Stimulated activated effector memory CD8-positive, alpha-beta T cell treated with anti-CD3 and anti-CD28 coated beads, Interleukin-12 subunit alpha, Interleukin-12 subunit beta, amount 100 ng/mL, for 72 hours (primary cell): ENCODE results near the gene SDK2.

ENCODE experiments used
- ATAC-seq: fragments of 150-1000 bp; cut with Tn5 transposase; 2 replicates; pipeline ENCODE4 v1.10.0; 2021
- DNase-seq, 2 donors: peaks; one replicate each; pipeline ENCODE4 v3.0.0; 2021 to 2022; ENCODE audit warnings: low spot score in 2 of 2
- H3K27ac Mint-ChIP-seq: one replicate; pipeline ENCODE4 v1.8.0; 2022; ENCODE audit warnings: mild to moderate bottlenecking, mixed read lengths
- H3K36me3 Mint-ChIP-seq: one replicate; pipeline ENCODE4 v1.8.0; 2022; ENCODE audit warnings: mild to moderate bottlenecking, mixed read lengths
- H3K4me1 Mint-ChIP-seq: one replicate; pipeline ENCODE4 v1.8.0; 2022; ENCODE audit warnings: mixed read lengths
- H3K4me3 Mint-ChIP-seq: one replicate; pipeline ENCODE4 v1.8.0; 2022; ENCODE audit warnings: mild to moderate bottlenecking, mixed read lengths
- H3K9me3 Mint-ChIP-seq: one replicate; pipeline ENCODE4 v1.8.0; 2022; ENCODE audit warnings: mixed read lengths

The SDK2 gene

GRCh38 chr17:73520369-73520761 is 123.9 kb downstream of the SDK2 start:
- Mint-ChIP-seq H3K9me3 (no peaks in the 10 kb centered on the region), H3K36me3 (no peaks in the 10 kb centered on the region), H3K27ac (no peak overlapping the region), H3K4me1 (no peaks in the 10 kb centered on the region), H3K4me3 (no peak overlapping the region)
- DNase-seq (no peak), ATAC-seq (no peak)

GRCh38 chr17:73519714-73520368 is 124.4 kb downstream of the SDK2 start:
- H3K27ac Mint-ChIP-seq, result no peak overlapping the region
- ATAC-seq (no peak), DNase-seq (no peak)
- no peaks in the 10 kb centered on the region for H3K9me3 Mint-ChIP-seq
- H3K4me1 Mint-ChIP-seq, result no peaks in the 10 kb centered on the region
- H3K4me3 Mint-ChIP-seq, result no peak overlapping the region
- no peaks in the 10 kb centered on the region for H3K36me3 Mint-ChIP-seq

GRCh38 chr17:73519011-73519410 is 125.2 kb downstream of the SDK2 start:
- ATAC-seq, result no peak
- Mint-ChIP-seq H3K36me3 (no peaks in the 10 kb centered on the region), H3K4me1 (no peaks in the 10 kb centered on the region), H3K9me3 (no peaks in the 10 kb centered on the region), H3K27ac (no peak overlapping the region), H3K4me3 (no peak overlapping the region)
- DNase-seq, result no peak

GRCh38 chr17:73516431-73516830 is 127.8 kb downstream of the SDK2 start:
- ATAC-seq (no peak), DNase-seq (no peak)
- Mint-ChIP-seq H3K9me3 (no peaks in the 10 kb centered on the region), H3K4me1 (no peaks in the 10 kb centered on the region), H3K27ac (no peak overlapping the region), H3K36me3 (no peaks in the 10 kb centered on the region), H3K4me3 (no peak overlapping the region)

GRCh38 chr17:73514146-73514863 is 129.9 kb downstream of the SDK2 start:
- Mint-ChIP-seq H3K4me1 (no peaks in the 10 kb centered on the region), H3K27ac (no peak overlapping the region), H3K4me3 (no peak overlapping the region), H3K36me3 (no peaks in the 10 kb centered on the region), H3K9me3 (no peaks in the 10 kb centered on the region)
- no peak for DNase-seq
- ATAC-seq, result no peak

GRCh38 chr17:73513426-73513825 is 130.8 kb downstream of the SDK2 start:
- ATAC-seq (no peak), DNase-seq (no peak)
- Mint-ChIP-seq H3K27ac (no peak overlapping the region), H3K36me3 (no peaks in the 10 kb centered on the region), H3K4me3 (no peak overlapping the region), H3K9me3 (no peaks in the 10 kb centered on the region), H3K4me1 (no peaks in the 10 kb centered on the region)

GRCh38 chr17:73511719-73512115 is 132.5 kb downstream of the SDK2 start:
- peaks cover 5% of the 10 kb centered on the region for H3K4me1 Mint-ChIP-seq
- no peak overlapping the region for H3K4me3 Mint-ChIP-seq
- DNase-seq (no peak), ATAC-seq (no peak)
- no peak overlapping the region for H3K27ac Mint-ChIP-seq
- no peaks in the 10 kb centered on the region for H3K9me3 Mint-ChIP-seq
- H3K36me3 Mint-ChIP-seq, result no peaks in the 10 kb centered on the region

- no peak for ATAC-seq
- H3K9me3 Mint-ChIP-seq, result no peaks in the 10 kb centered on the region
- no peak overlapping the region for H3K27ac Mint-ChIP-seq
- H3K4me1 Mint-ChIP-seq, result peaks cover 5% of the 10 kb centered on the region
- no peaks in the 10 kb centered on the region for H3K36me3 Mint-ChIP-seq
- no peak for DNase-seq
- H3K4me3 Mint-ChIP-seq, result no peak overlapping the region
Measured at GRCh38 chr17:73510981-73511718, 133.1 kb downstream of the SDK2 start.

GRCh38 chr17:73508931-73509605 is 135.2 kb downstream of the SDK2 start:
- H3K4me1 Mint-ChIP-seq, result peaks cover 5% of the 10 kb centered on the region
- DNase-seq (no peak), ATAC-seq (no peak)
- H3K9me3 Mint-ChIP-seq, result no peaks in the 10 kb centered on the region
- H3K36me3 Mint-ChIP-seq, result no peaks in the 10 kb centered on the region
- peak overlapping the region; percentile 23 for H3K27ac Mint-ChIP-seq
- H3K4me3 Mint-ChIP-seq, result no peak overlapping the region

GRCh38 chr17:73508057-73508930 is 136.0 kb downstream of the SDK2 start:
- no peak overlapping the region for H3K27ac Mint-ChIP-seq
- no peak for DNase-seq
- no peak overlapping the region for H3K4me3 Mint-ChIP-seq
- H3K9me3 Mint-ChIP-seq, result no peaks in the 10 kb centered on the region
- H3K4me1 Mint-ChIP-seq, result peaks cover 5% of the 10 kb centered on the region
- H3K36me3 Mint-ChIP-seq, result no peaks in the 10 kb centered on the region
- no peak for ATAC-seq

GRCh38 chr17:73506470-73507435 is 137.5 kb downstream of the SDK2 start:
- Mint-ChIP-seq H3K4me3 (no peak overlapping the region), H3K4me1 (peaks cover 5% of the 10 kb centered on the region), H3K27ac (no peak overlapping the region), H3K9me3 (no peaks in the 10 kb centered on the region), H3K36me3 (no peaks in the 10 kb centered on the region)
- ATAC-seq (no peak), DNase-seq (no peak)

GRCh38 chr17:73503560-73503959 is 140.7 kb downstream of the SDK2 start:
- ATAC-seq (no peak), DNase-seq (no peak)
- peaks cover 10% of the 10 kb centered on the region for H3K4me1 Mint-ChIP-seq
- H3K4me3 Mint-ChIP-seq, result no peak overlapping the region
- no peaks in the 10 kb centered on the region for H3K9me3 Mint-ChIP-seq
- no peaks in the 10 kb centered on the region for H3K36me3 Mint-ChIP-seq
- no peak overlapping the region for H3K27ac Mint-ChIP-seq

- Mint-ChIP-seq H3K4me1 (peaks cover 5% of the 10 kb centered on the region), H3K4me3 (no peak overlapping the region), H3K36me3 (no peaks in the 10 kb centered on the region), H3K27ac (no peak overlapping the region), H3K9me3 (no peaks in the 10 kb centered on the region)
- ATAC-seq (no peak), DNase-seq (no peak)
Measured at GRCh38 chr17:73500414-73500999, 143.7 kb downstream of the SDK2 start.
